ENCODE data around the gene JMJD1C. TPM values are rescaled to one million over a fixed set of nuclear protein-coding genes. Genes with fewer than 3 reads are reported as not detected.
A peak's percentile ranks its signal among the peaks of the same experiment; 100 is the strongest.

The JMJD1C gene
- polyA plus RNA-seq, 1 donor = 104 TPM

GRCh38 chr10:63175534-63175933 lies 290.2 kb downstream of the JMJD1C start:
- H3K27me3 ChIP-seq (ENCODE audit: control insufficient read depth, insufficient read depth, low read length) = no peaks in the 10 kb centered on the region
- WGBS (ENCODE audit: insufficient coverage, low lambda C conversion rate) = no CpG with 5 or more reads among the region's 1 CpG
- no peaks in the 10 kb centered on the region for H3K4me1 ChIP-seq (ENCODE audit: control insufficient read depth, insufficient read depth, low read length)
- no peak overlapping the region for H3K27ac ChIP-seq (ENCODE audit: low read length)
- H3K9me3 ChIP-seq (ENCODE audit: control insufficient read depth, low read depth, low read length) = no peaks in the 10 kb centered on the region
- DNase-seq = no peak
- H3K4me3 ChIP-seq (ENCODE audit: low read length) = no peak overlapping the region
- H3K36me3 ChIP-seq (ENCODE audit: control insufficient read depth, insufficient read depth, low read length) = peaks cover 57% of the 10 kb centered on the region

DNA sequence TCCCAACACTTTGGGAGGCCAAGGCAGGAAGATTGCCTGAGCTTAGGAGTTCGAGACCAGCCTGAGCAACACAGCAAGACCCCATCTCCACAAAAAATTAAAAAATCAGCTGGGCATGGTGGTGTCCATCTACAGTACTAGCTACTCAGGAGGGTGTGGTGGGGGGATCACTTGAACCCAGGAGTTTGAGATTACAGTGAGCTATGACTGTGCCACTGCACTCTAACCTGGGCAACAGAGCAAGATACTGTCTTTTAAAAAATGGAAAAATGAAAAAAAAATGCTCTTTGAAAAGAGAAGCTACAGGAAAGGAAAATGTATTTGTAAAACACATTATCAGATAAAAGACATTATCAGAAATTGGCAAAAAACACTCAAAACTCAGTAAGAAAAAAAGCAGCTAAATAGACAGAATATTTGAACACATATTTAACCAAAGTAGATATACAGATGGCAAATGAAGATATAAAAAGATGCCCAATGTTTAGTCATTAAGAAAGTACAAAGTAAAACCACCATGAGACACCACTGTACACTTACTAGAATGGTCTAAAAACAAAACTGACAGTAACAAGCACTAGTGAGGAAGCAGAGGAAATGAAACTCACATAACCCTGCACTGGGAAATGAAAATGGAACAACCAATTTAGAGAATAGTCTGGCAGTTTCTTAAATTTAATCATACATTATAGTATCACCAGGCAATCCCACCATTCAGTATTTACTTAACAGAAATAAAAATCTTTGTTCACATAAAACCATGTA lies 292.1 kb downstream of the JMJD1C start:
- H3K27me3 ChIP-seq (ENCODE audit: control insufficient read depth, insufficient read depth, low read length) = no peaks in the 10 kb centered on the region
- no peak overlapping the region for H3K27ac ChIP-seq (ENCODE audit: low read length)
- no peak for DNase-seq

GRCh38 chr10:63171926-63172325 lies 293.9 kb downstream of the JMJD1C start:
- Histone ChIP-seq H3K9me3 (ENCODE audit: control insufficient read depth, low read depth, low read length) (no peaks in the 10 kb centered on the region), H3K4me3 (ENCODE audit: low read length) (no peak overlapping the region), H3K4me1 (ENCODE audit: control insufficient read depth, insufficient read depth, low read length) (peaks cover 2% of the 10 kb centered on the region), H3K27me3 (ENCODE audit: control insufficient read depth, insufficient read depth, low read length) (no peaks in the 10 kb centered on the region), H3K27ac (ENCODE audit: low read length) (no peak overlapping the region), H3K36me3 (ENCODE audit: control insufficient read depth, insufficient read depth, low read length) (peaks cover 50% of the 10 kb centered on the region)
- no peak for DNase-seq
- no CpG with 5 or more reads among the region's 1 CpG for WGBS (ENCODE audit: insufficient coverage, low lambda C conversion rate)

More for the DNA sequence above, 292.1 kb downstream of the JMJD1C start:
- peaks cover 60% of the 10 kb centered on the region for H3K36me3 ChIP-seq (ENCODE audit: control insufficient read depth, insufficient read depth, low read length)
- H3K9me3 ChIP-seq (ENCODE audit: control insufficient read depth, low read depth, low read length) = no peaks in the 10 kb centered on the region
- H3K4me1 ChIP-seq (ENCODE audit: control insufficient read depth, insufficient read depth, low read length) = no peaks in the 10 kb centered on the region
- WGBS (ENCODE audit: insufficient coverage, low lambda C conversion rate) = no CpG with 5 or more reads among the region's 1 CpG
- H3K4me3 ChIP-seq (ENCODE audit: low read length) = no peak overlapping the region

GRCh38 chr10:63171255-63171855 lies 294.4 kb downstream of the JMJD1C start:
- Histone ChIP-seq H3K9me3 (ENCODE audit: control insufficient read depth, low read depth, low read length) (no peaks in the 10 kb centered on the region), H3K36me3 (ENCODE audit: control insufficient read depth, insufficient read depth, low read length) (peaks cover 50% of the 10 kb centered on the region), H3K27me3 (ENCODE audit: control insufficient read depth, insufficient read depth, low read length) (no peaks in the 10 kb centered on the region), H3K4me3 (ENCODE audit: low read length) (no peak overlapping the region), H3K27ac (ENCODE audit: low read length) (no peak overlapping the region), H3K4me1 (ENCODE audit: control insufficient read depth, insufficient read depth, low read length) (peaks cover 2% of the 10 kb centered on the region)
- no peak for DNase-seq
- no CpG with 5 or more reads among the region's 1 CpG for WGBS (ENCODE audit: insufficient coverage, low lambda C conversion rate)

DNA sequence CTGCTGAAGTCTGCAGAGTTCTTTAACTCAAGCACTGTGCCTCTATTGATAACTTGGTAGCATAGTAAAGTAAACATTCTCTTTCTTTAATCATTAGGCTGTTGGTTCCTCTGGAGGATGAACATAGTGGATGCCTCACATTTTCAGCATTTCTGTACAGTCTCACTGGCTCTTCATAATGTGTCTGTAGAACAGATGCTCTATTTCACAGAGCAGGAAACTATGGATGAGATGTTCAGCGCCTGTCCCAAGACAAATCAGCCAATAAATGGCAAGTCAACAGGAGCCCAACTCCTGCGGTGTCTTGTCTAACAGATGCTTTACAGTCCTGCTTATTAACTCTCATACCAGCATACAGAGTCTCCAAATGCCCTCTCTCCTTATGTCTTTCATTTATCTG lies 296.2 kb downstream of the JMJD1C start:
- no CpG with 5 or more reads among the region's 2 CpGs for WGBS (ENCODE audit: insufficient coverage, low lambda C conversion rate)
- Histone ChIP-seq H3K27me3 (ENCODE audit: control insufficient read depth, insufficient read depth, low read length) (no peaks in the 10 kb centered on the region), H3K9me3 (ENCODE audit: control insufficient read depth, low read depth, low read length) (no peaks in the 10 kb centered on the region), H3K36me3 (ENCODE audit: control insufficient read depth, insufficient read depth, low read length) (peaks cover 44% of the 10 kb centered on the region), H3K4me3 (ENCODE audit: low read length) (no peak overlapping the region), H3K27ac (ENCODE audit: low read length) (no peak overlapping the region), H3K4me1 (ENCODE audit: control insufficient read depth, insufficient read depth, low read length) (peaks cover 2% of the 10 kb centered on the region)
- DNase-seq = no peak

DNA sequence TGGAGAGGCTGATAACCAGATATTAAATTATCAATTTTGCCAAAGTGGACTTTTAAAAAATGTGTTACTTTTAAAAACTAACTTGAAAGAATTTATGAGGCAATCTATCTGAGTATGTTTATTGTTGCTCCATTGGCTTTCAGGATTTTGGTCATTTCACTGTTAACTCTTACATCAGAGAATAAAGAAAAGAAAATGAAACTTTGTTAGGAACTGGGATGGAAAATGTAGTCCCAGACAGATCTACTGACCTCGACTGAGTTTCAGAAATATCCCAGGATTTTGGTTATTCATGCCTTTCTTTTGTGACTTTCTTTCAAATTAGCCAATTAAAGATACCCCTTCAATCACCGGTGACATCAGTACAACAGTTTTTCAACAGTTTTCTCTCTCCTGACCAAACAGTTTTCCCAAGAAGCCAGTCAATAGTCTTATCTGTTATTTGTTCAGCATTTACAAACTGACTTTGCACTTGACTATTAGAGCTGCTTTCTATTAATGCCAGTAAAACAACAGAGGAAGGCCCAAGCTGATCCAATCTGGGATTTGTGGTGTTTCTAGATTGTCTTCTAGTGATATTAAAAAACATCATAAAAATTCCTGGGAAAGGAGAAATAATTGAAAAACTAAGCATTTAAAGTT lies 296.8 kb downstream of the JMJD1C start:
- Histone ChIP-seq H3K27ac (ENCODE audit: low read length) (no peak overlapping the region), H3K4me1 (ENCODE audit: control insufficient read depth, insufficient read depth, low read length) (peaks cover 2% of the 10 kb centered on the region), H3K9me3 (ENCODE audit: control insufficient read depth, low read depth, low read length) (no peaks in the 10 kb centered on the region), H3K36me3 (ENCODE audit: control insufficient read depth, insufficient read depth, low read length) (peaks cover 47% of the 10 kb centered on the region), H3K27me3 (ENCODE audit: control insufficient read depth, insufficient read depth, low read length) (no peaks in the 10 kb centered on the region), H3K4me3 (ENCODE audit: low read length) (no peak overlapping the region)
- no peak for DNase-seq
- WGBS (ENCODE audit: insufficient coverage, low lambda C conversion rate) = 40% methylated on average over 2 of the region's 2 CpGs

- no peaks in the 10 kb centered on the region for H3K27me3 ChIP-seq (ENCODE audit: control insufficient read depth, insufficient read depth, low read length)
- 80% methylated on average over 1 of the region's 3 CpGs for WGBS (ENCODE audit: insufficient coverage, low lambda C conversion rate)
- no peaks in the 10 kb centered on the region for H3K9me3 ChIP-seq (ENCODE audit: control insufficient read depth, low read depth, low read length)
- H3K4me1 ChIP-seq (ENCODE audit: control insufficient read depth, insufficient read depth, low read length) = peaks cover 2% of the 10 kb centered on the region
- peak overlapping the region; percentile 58 for H3K27ac ChIP-seq (ENCODE audit: low read length)
- H3K36me3 ChIP-seq (ENCODE audit: control insufficient read depth, insufficient read depth, low read length) = peaks cover 33% of the 10 kb centered on the region
- H3K4me3 ChIP-seq (ENCODE audit: low read length) = no peak overlapping the region
- peak; percentile 81 to 87 for DNase-seq
These were observed 299.0 kb downstream of the JMJD1C start for GRCh38 chr10:63166742-63167258.

GRCh38 chr10:63165249-63165648 lies 300.5 kb downstream of the JMJD1C start:
- Histone ChIP-seq H3K27ac (ENCODE audit: low read length) (no peak overlapping the region), H3K36me3 (ENCODE audit: control insufficient read depth, insufficient read depth, low read length) (peaks cover 24% of the 10 kb centered on the region), H3K9me3 (ENCODE audit: control insufficient read depth, low read depth, low read length) (no peaks in the 10 kb centered on the region), H3K4me1 (ENCODE audit: control insufficient read depth, insufficient read depth, low read length) (peaks cover 2% of the 10 kb centered on the region), H3K27me3 (ENCODE audit: control insufficient read depth, insufficient read depth, low read length) (no peaks in the 10 kb centered on the region), H3K4me3 (ENCODE audit: low read length) (no peak overlapping the region)
- DNase-seq = no peak
- WGBS (ENCODE audit: insufficient coverage, low lambda C conversion rate) = 100% methylated on average over 1 of the region's 7 CpGs

GRCh38 chr10:63164166-63164623 lies 301.6 kb downstream of the JMJD1C start:
- peaks cover 16% of the 10 kb centered on the region for H3K36me3 ChIP-seq (ENCODE audit: control insufficient read depth, insufficient read depth, low read length)
- H3K27me3 ChIP-seq (ENCODE audit: control insufficient read depth, insufficient read depth, low read length) = no peaks in the 10 kb centered on the region
- H3K9me3 ChIP-seq (ENCODE audit: control insufficient read depth, low read depth, low read length) = no peaks in the 10 kb centered on the region
- WGBS (ENCODE audit: insufficient coverage, low lambda C conversion rate) = no CpG with 5 or more reads among the region's 2 CpGs
- H3K27ac ChIP-seq (ENCODE audit: low read length) = no peak overlapping the region
- DNase-seq = peak; percentile 16 to 34
- H3K4me1 ChIP-seq (ENCODE audit: control insufficient read depth, insufficient read depth, low read length) = peaks cover 2% of the 10 kb centered on the region
- H3K4me3 ChIP-seq (ENCODE audit: low read length) = no peak overlapping the region

DNA sequence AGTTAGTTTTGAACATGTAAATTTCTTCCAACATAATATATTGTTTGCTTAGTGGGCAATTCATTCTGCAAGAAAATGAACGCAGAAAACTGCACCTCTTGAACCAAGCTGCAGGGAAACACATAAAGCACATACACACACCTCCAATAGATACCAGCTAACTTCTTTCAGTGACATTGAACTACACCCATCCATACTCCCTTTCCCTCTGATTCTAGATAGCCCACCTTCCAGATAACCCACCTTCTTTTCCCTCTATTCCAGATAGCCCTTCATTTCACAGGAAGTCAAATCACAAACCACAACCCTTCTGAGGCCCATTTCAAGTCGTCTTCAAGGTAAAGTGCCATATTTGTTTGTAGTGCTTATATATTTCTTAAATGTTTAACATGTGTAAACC lies 304.2 kb downstream of the JMJD1C start:
- Histone ChIP-seq H3K4me3 (ENCODE audit: low read length) (no peak overlapping the region), H3K36me3 (ENCODE audit: control insufficient read depth, insufficient read depth, low read length) (peaks cover 10% of the 10 kb centered on the region), H3K4me1 (ENCODE audit: control insufficient read depth, insufficient read depth, low read length) (no peaks in the 10 kb centered on the region), H3K27me3 (ENCODE audit: control insufficient read depth, insufficient read depth, low read length) (no peaks in the 10 kb centered on the region), H3K9me3 (ENCODE audit: control insufficient read depth, low read depth, low read length) (no peaks in the 10 kb centered on the region), H3K27ac (ENCODE audit: low read length) (no peak overlapping the region)
- no CpG with 5 or more reads among the region's 2 CpGs for WGBS (ENCODE audit: insufficient coverage, low lambda C conversion rate)
- no peak for DNase-seq
